Endodermal cell (in vitro differentiated cells): Measurements from ENCODE around the gene OSBPL7. TPM values are rescaled to one million over a fixed set of nuclear protein-coding genes. Genes with fewer than 3 reads are reported as not detected.

Experiments
- DNase-seq: peaks from one replicate; pipeline ENCODE4 v3.0.0-alpha.2; 2017
- H3K27ac ChIP-seq: 2 replicates; pipeline ENCODE4 v1.5.1; 2013; ENCODE audit warnings: mild to moderate bottlenecking, low read depth, low read length, moderate library complexity
- H3K27me3 ChIP-seq: 2 replicates; pipeline ENCODE4 v1.6.1; 2013; ENCODE audit warnings: mild to moderate bottlenecking, low read length, moderate library complexity; ENCODE audit not compliant: insufficient read depth, control insufficient read depth, poor library complexity, severe bottlenecking
- H3K36me3 ChIP-seq: 2 replicates; pipeline ENCODE4 v1.7.0; 2013; ENCODE audit warnings: mild to moderate bottlenecking, low read length, moderate library complexity; ENCODE audit not compliant: control insufficient read depth, insufficient read depth
- H3K4me1 ChIP-seq: one replicate; pipeline ENCODE4 v1.7.0; 2013; ENCODE audit warnings: low read length; ENCODE audit not compliant: control insufficient read depth, insufficient read depth
- H3K4me3 ChIP-seq: 2 replicates; pipeline ENCODE4 v1.5.1; 2013; ENCODE audit warnings: mild to moderate bottlenecking, low read length, moderate library complexity
- H3K9ac ChIP-seq: 2 replicates; pipeline ENCODE4 v1.6.1; 2013; ENCODE audit warnings: mild to moderate bottlenecking, low read length, moderate library complexity; ENCODE audit not compliant: poor library complexity, severe bottlenecking; ENCODE audit errors: extremely low read depth
- H3K9me3 ChIP-seq: 2 replicates; pipeline ENCODE4 v1.6.1; 2013; ENCODE audit warnings: mild to moderate bottlenecking, low read length, moderate library complexity; ENCODE audit not compliant: control insufficient read depth
- H3K27ac Mint-ChIP-seq: 2 replicates; pipeline ENCODE4 v1.8.0; 2020; ENCODE audit warnings: mixed read lengths
- H3K27me3 Mint-ChIP-seq: 2 replicates; pipeline ENCODE4 v1.8.0; 2021; ENCODE audit warnings: mild to moderate bottlenecking, mixed read lengths; ENCODE audit not compliant: insufficient read depth
- H3K36me3 Mint-ChIP-seq: 2 replicates; pipeline ENCODE4 v1.8.0; 2020; ENCODE audit warnings: low read depth, mixed read lengths
- H3K4me1 Mint-ChIP-seq: 2 replicates; pipeline ENCODE4 v1.8.0; 2020; ENCODE audit warnings: mixed read lengths
- H3K4me3 Mint-ChIP-seq: 2 replicates; pipeline ENCODE4 v1.8.0; 2020; ENCODE audit warnings: mild to moderate bottlenecking, moderate library complexity, mixed read lengths
- H3K9me3 Mint-ChIP-seq: 2 replicates; pipeline ENCODE4 v1.8.0; 2020; ENCODE audit warnings: mild to moderate bottlenecking, mixed read lengths
- CTCF ChIP-seq: fragments of 200-600 bp; sonication (generic); conservative IDR thresholded peaks from 2 replicates; pipeline ENCODE4 v1.5.0; 2021; ENCODE audit warnings: antibody characterized with exemption, mild to moderate bottlenecking
- WGBS, 2 experiments: methylation state at CpG; one replicate each; pipeline versions ENCODE4 v1.1.5 to v1.1.7; 2013; ENCODE audit warnings: missing lambda C conversion rate in 2 of 2, mixed read lengths in 1 of 2; ENCODE audit not compliant: insufficient coverage in 1 of 2, insufficient read length in 1 of 2; 5-methylcytosine and 5-hydroxymethylcytosine counted together
- total RNA-seq, 2 donors: library from RNA; stranded (reverse); fragmentation: NEBNext Ultra II Directional in 1 of 2; extraction: Animal tissue kit (Norgen Biotek cat#: 25700) in 1 of 2; gene quantifications; 2 replicates in 1 of 2; 3 replicates in 1 of 2; pipeline ENCODE4 v1.2.1, GENCODE V29; 2021

OSBPL7 gene
- total RNA-seq, 2 donors from 2014 or later = 11.4 to 15.5 TPM

GRCh38 chr17:47869114-47869513 is 47.5 kb upstream of the OSBPL7 start:
- H3K27ac Mint-ChIP-seq = no peak overlapping the region
- H3K4me1 Mint-ChIP-seq = peaks cover 32% of the 10 kb centered on the region
- Histone ChIP-seq H3K4me3 (no peak overlapping the region), H3K9me3 (no peaks in the 10 kb centered on the region), H3K27ac (no peak overlapping the region), H3K27me3 (peaks cover 37% of the 10 kb centered on the region), H3K9ac (no peak overlapping the region), H3K36me3 (no peaks in the 10 kb centered on the region), H3K4me1 (peaks cover 8% of the 10 kb centered on the region)
- H3K9me3 Mint-ChIP-seq = no peaks in the 10 kb centered on the region
- peaks cover 75% of the 10 kb centered on the region for H3K27me3 Mint-ChIP-seq
- no peak for DNase-seq
- no peaks in the 10 kb centered on the region for H3K36me3 Mint-ChIP-seq
- WGBS, 2 experiments = 33 to 72% methylated on average over 1 to 2 of the region's 2 CpGs
- H3K4me3 Mint-ChIP-seq = no peak overlapping the region
- TF ChIP-seq CTCF = no peak

- WGBS, 2 experiments = 89 to 95% methylated on average over 6 to 11 of the region's 11 CpGs
- Histone ChIP-seq H3K4me3 (no peak overlapping the region), H3K9me3 (no peaks in the 10 kb centered on the region), H3K27ac (no peak overlapping the region), H3K36me3 (no peaks in the 10 kb centered on the region), H3K27me3 (peaks cover 37% of the 10 kb centered on the region), H3K4me1 (peaks cover 7% of the 10 kb centered on the region), H3K9ac (no peak overlapping the region)
- Mint-ChIP-seq H3K27me3 (peaks cover 76% of the 10 kb centered on the region), H3K9me3 (no peaks in the 10 kb centered on the region), H3K4me1 (peaks cover 26% of the 10 kb centered on the region), H3K36me3 (no peaks in the 10 kb centered on the region), H3K27ac (no peak overlapping the region), H3K4me3 (no peak overlapping the region)
- TF ChIP-seq CTCF = no peak
- DNase-seq = no peak
Measured at GRCh38 chr17:47867813-47868533, 46.4 kb upstream of the OSBPL7 start.

GRCh38 chr17:47866941-47867340 is 45.3 kb upstream of the OSBPL7 start:
- no peak for DNase-seq
- no peak for TF ChIP-seq CTCF
- H3K9me3 Mint-ChIP-seq = no peaks in the 10 kb centered on the region
- no peaks in the 10 kb centered on the region for H3K36me3 Mint-ChIP-seq
- no peak overlapping the region for H3K27ac Mint-ChIP-seq
- H3K4me3 Mint-ChIP-seq = no peak overlapping the region
- Histone ChIP-seq H3K27me3 (peaks cover 34% of the 10 kb centered on the region), H3K4me3 (no peak overlapping the region), H3K27ac (no peak overlapping the region), H3K36me3 (no peaks in the 10 kb centered on the region), H3K9me3 (no peaks in the 10 kb centered on the region), H3K9ac (no peak overlapping the region), H3K4me1 (peaks cover 3% of the 10 kb centered on the region)
- H3K27me3 Mint-ChIP-seq = peaks cover 71% of the 10 kb centered on the region
- peaks cover 19% of the 10 kb centered on the region for H3K4me1 Mint-ChIP-seq
- 90% methylated on average over 20 of the region's 20 CpGs for WGBS, 2 experiments
